ENCODE measurements around the gene SLC14A1. TPM values are rescaled to one million over a fixed set of nuclear protein-coding genes. Genes with fewer than 3 reads are reported as not detected.

Gene SLC14A1
- total and polyA plus RNA-seq, 2 of the 13 experiments (the other 11 are each of a cell fraction or from before 2014, with no cell fraction given), result not detected

DNA sequence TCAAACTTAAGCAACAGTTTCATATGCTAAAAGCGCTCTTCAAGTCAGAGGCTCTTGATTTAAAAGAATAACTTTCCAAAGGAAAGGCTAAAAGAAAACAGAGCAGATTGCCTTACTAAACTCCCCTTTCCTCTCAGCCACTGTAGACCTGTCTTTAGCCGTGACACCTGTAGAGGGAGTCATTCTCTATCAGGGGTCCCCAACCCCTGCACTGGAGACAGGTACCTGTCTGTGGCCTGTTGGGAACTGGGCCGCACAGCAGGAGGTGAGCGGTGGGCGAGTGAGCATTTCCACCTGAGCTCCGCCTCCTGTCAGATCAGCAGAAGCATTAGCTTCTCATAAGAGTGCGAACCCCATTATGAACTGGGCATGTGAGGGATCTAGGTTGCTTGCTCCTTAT, 9.6 kb downstream of the SLC14A1 start:
- ATAC-seq (no peak; the same call in 2 of the 3 replicates), DNase-seq (ENCODE audit: low spot score) (no peak), FAIRE-seq (no peak)
- POLR2A ChIA-PET, result no interaction called here
- no peaks in the 10 kb centered on the region for H3K9me3 ChIP-seq (ENCODE audit: low read length)
- CTCF ChIA-PET (ENCODE audit: low intra/inter-chr PET ratio, low total read pairs), result no interaction called here
- H4K20me1 ChIP-seq (ENCODE audit: insufficient read depth, low read length), result no peaks in the 10 kb centered on the region
- no peak overlapping the region for H3K27ac ChIP-seq (ENCODE audit: extremely low read length, insufficient read depth, low read length)
- no peak overlapping the region for H3K9ac ChIP-seq (ENCODE audit: insufficient read depth, low read depth, low read length)
- H2AFZ ChIP-seq (ENCODE audit: low read length), result no peak overlapping the region
- H3K27me3 ChIP-seq (ENCODE audit: control insufficient read depth in 1 of 2, insufficient read depth in 2 of 2, low read length in 2 of 2), result no peaks in the 10 kb centered on the region; a peak in 1 of 5 replicates
- no peak for TF ChIP-seq NR1H2 (CRISPR knock-in tag; IDR thresholded peaks at IDR 0.05; ENCODE audit: borderline replicate concordance, low read depth)
- TF ChIP-seq, protein P1, sequence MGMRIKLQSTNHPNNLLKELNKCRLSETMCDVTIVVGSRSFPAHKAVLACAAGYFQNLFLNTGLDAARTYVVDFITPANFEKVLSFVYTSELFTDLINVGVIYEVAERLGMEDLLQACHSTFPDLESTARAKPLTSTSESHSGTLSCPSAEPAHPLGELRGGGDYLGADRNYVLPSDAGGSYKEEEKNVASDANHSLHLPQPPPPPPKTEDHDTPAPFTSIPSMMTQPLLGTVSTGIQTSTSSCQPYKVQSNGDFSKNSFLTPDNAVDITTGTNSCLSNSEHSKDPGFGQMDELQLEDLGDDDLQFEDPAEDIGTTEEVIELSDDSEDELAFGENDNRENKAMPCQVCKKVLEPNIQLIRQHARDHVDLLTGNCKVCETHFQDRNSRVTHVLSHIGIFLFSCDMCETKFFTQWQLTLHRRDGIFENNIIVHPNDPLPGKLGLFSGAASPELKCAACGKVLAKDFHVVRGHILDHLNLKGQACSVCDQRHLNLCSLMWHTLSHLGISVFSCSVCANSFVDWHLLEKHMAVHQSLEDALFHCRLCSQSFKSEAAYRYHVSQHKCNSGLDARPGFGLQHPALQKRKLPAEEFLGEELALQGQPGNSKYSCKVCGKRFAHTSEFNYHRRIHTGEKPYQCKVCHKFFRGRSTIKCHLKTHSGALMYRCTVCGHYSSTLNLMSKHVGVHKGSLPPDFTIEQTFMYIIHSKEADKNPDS (CRISPR knock-in tag; IDR thresholded peaks at IDR 0.05), result no peak
- no peak for TF ChIP-seq ZNF335 (CRISPR knock-in tag; IDR thresholded peaks at IDR 0.05)
- TF ChIP-seq AKAP8 (CRISPR knock-in tag; IDR thresholded peaks at IDR 0.05), result no peak
- TF ChIP-seq ZNF234 (CRISPR knock-in tag; conservative IDR thresholded peaks at IDR 0.05), result no peak
- no peak for TF ChIP-seq HNRNPK (IDR thresholded peaks at IDR 0.05; ENCODE audit: low read depth, low read length, poor library complexity, severe bottlenecking)
- TF ChIP-seq PPARG (CRISPR knock-in tag; conservative IDR thresholded peaks at IDR 0.05), result no peak
- TF ChIP-seq RCOR2 (CRISPR knock-in tag; IDR thresholded peaks at IDR 0.05), result no peak
- TF ChIP-seq ZNF33A (CRISPR knock-in tag; IDR thresholded peaks at IDR 0.05; ENCODE audit: borderline replicate concordance), result no peak
- TF ChIP-seq, protein P2, sequence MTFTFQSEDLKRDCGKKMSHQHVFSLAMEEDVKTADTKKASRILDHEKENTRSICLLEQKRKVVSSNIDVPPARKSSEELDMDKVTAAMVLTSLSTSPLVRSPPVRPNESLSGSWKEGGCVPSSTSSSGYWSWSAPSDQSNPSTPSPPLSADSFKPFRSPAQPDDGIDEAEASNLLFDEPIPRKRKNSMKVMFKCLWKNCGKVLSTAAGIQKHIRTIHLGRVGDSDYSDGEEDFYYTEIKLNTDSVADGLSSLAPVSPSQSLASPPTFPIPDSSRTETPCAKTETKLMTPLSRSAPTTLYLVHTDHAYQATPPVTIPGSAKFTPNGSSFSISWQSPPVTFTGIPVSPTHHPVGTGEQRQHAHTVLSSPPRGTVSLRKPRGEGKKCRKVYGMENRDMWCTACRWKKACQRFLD (CRISPR knock-in tag; IDR thresholded peaks at IDR 0.05; ENCODE audit: borderline replicate concordance), result no peak
- TF ChIP-seq, protein P3, sequence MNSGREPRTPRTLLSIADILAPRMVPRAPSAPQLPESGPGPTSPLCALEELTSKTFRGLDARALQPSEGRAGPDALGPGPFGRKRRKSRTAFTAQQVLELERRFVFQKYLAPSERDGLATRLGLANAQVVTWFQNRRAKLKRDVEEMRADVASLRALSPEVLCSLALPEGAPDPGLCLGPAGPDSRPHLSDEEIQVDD (CRISPR knock-in tag; IDR thresholded peaks at IDR 0.05; ENCODE audit: borderline replicate concordance), result no peak
- no peak for TF ChIP-seq EZH2 (conservative IDR thresholded peaks at IDR 0.05; ENCODE audit: low read depth, low read length)
- in situ Hi-C loops (cut with HindIII; ENCODE audit: extremely low pct_ligation_motif_present, low pct_unique_long_range_greater_than_20kb), result no loop called here
- 46% methylated on average over 7 of the region's 7 CpGs for WGBS (ENCODE audit: low lambda C conversion rate)
- no peak overlapping the region for H3K4me3 ChIP-seq (replicated peaks in 1 of 3; ENCODE audit: insufficient read depth in 1 of 3, low read depth in 2 of 3, low read length in 3 of 3)
- intact Hi-C loops (cut with micrococcal nuclease; ENCODE audit: unreplicated experiment), result no loop called here
- no peaks in the 10 kb centered on the region for H3K79me2 ChIP-seq (ENCODE audit: insufficient read depth, low read length)
- H3K36me3 ChIP-seq (replicated peaks in 1 of 2; ENCODE audit: control insufficient read depth in 1 of 2, insufficient read depth in 2 of 2, low read length in 2 of 2), result no peaks in the 10 kb centered on the region
- H3K4me2 ChIP-seq (ENCODE audit: low read depth, low read length), result no peak overlapping the region
- H3K4me1 ChIP-seq (ENCODE audit: insufficient read depth, low read length), result no peaks in the 10 kb centered on the region
- no TSS peak for BruUV-seq (replicated peaks)

All from HepG2 (cell line).